GM12892 (cell line): ENCODE results near the gene ARRDC2.

Experiments
- POLR2A ChIP-seq: IDR thresholded peaks from 2 replicates; pipeline ENCODE4 v1.6.1; 2011; ENCODE audit warnings: low read depth, low read length, control low read depth
- POLR2AphosphoS5 ChIP-seq: IDR thresholded peaks from 2 replicates; pipeline ENCODE4 v1.6.1; 2011; ENCODE audit warnings: low read depth, low read length, control low read depth
- TAF1 ChIP-seq: IDR thresholded peaks from 2 replicates; pipeline ENCODE4 v1.6.1; 2011; ENCODE audit warnings: low read depth, mild to moderate bottlenecking, control low read depth, low read length, borderline replicate concordance

GRCh38 chr19:18008814-18009213 lies 844 bp downstream of the ARRDC2 start:
- no peak for TF ChIP-seq POLR2AphosphoS5
- TF ChIP-seq POLR2A, result no peak
- TF ChIP-seq TAF1, result no peak
